OCI-LY1 (cell line): ENCODE measurements around the gene REPS2.

Experiments
- EZH2 ChIP-seq: fragments of 200-600 bp; sonication (generic), shearing (Covaris generic); IDR thresholded peaks from 2 replicates; pipeline ENCODE4 v1.8.0; 2017; ENCODE audit warnings: borderline replicate concordance, mixed run types, mild to moderate bottlenecking, antibody characterized with exemption, low read length, moderate library complexity, mixed read lengths
- TF ChIP-seq, protein P1 (sequence below): fragments of 200-600 bp; sonication (generic), shearing (Covaris generic); IDR thresholded peaks from 2 replicates; pipeline ENCODE4 v1.5.1; 2017; ENCODE audit warnings: mild to moderate bottlenecking, antibody characterized with exemption, low read length, moderate library complexity, mixed read lengths

- TF ChIP-seq, protein P1, sequence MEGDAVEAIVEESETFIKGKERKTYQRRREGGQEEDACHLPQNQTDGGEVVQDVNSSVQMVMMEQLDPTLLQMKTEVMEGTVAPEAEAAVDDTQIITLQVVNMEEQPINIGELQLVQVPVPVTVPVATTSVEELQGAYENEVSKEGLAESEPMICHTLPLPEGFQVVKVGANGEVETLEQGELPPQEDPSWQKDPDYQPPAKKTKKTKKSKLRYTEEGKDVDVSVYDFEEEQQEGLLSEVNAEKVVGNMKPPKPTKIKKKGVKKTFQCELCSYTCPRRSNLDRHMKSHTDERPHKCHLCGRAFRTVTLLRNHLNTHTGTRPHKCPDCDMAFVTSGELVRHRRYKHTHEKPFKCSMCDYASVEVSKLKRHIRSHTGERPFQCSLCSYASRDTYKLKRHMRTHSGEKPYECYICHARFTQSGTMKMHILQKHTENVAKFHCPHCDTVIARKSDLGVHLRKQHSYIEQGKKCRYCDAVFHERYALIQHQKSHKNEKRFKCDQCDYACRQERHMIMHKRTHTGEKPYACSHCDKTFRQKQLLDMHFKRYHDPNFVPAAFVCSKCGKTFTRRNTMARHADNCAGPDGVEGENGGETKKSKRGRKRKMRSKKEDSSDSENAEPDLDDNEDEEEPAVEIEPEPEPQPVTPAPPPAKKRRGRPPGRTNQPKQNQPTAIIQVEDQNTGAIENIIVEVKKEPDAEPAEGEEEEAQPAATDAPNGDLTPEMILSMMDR: no peak
- no peak for TF ChIP-seq EZH2
These were observed 26.4 kb upstream of the REPS2 start for GRCh38 chrX:16920075-16920474.
